Measurements from ENCODE around the gene SLC25A21.
"Not testable (repeated sequence)": the region's sequence is repeated elsewhere in the genome, so short reads cannot be mapped to it uniquely, and the experiment has no call there.

DNA sequence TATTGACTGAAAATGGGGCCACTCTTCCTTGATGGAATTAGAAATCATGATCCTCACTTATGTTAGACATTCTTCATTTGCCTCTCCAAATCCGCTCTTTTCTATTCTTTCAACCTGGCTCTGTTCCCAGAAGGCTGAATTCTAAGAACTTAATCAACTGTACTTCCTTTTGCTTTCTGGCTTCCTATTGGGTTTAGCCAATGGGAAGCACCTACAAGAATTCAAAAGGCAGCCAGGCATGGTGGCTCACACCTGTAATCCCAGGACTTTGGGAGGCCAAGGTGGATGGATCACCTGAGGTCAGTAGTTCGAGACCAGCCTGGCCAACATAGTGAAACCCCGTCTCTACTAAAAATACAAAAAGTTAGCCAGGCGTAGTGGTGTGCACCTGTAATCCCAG, 98.1 kb downstream of the SLC25A21 start:
- not testable (repeated sequence) for TF ChIP-seq EZH2 (IDR thresholded peaks at IDR 0.05); POLR2AphosphoS5 (IDR thresholded peaks at IDR 0.05; ENCODE audit: borderline replicate concordance, low read depth, low read length)

All from SK-N-MC (cell line).